K562 (cell line): ENCODE results near the gene QSOX2. TPM values are rescaled to one million over a fixed set of nuclear protein-coding genes. Genes with fewer than 3 reads are reported as not detected.

Experiments used
- ATF3 ChIP-seq, 2 experiments: fragments of 450-650 bp in 1 of 2; sonication (generic) in 1 of 2; formaldehyde crosslinking in 1 of 2; IDR thresholded peaks in 1 of 2; conservative IDR thresholded peaks in 1 of 2; 2 replicates each; pipeline versions ENCODE4 v1.6.1 to v1.8.1; 2016 to 2023; ENCODE audit warnings: mild to moderate bottlenecking in 2 of 2, moderate library complexity in 2 of 2, inconsistent platforms in 1 of 2, missing genetic modification reagents in 1 of 2
- DACH1 ChIP-seq: fragments of 450-650 bp; IDR thresholded peaks from 2 replicates; pipeline ENCODE4 v1.6.1; 2018; ENCODE audit not compliant: partially characterized antibody
- EP400 ChIP-seq: fragments of 450-650 bp; IDR thresholded peaks from 2 replicates; pipeline ENCODE4 v1.6.1; 2017; ENCODE audit warnings: antibody characterized with exemption, mild to moderate bottlenecking, moderate library complexity
- ERF ChIP-seq: fragments of 450-650 bp; formaldehyde crosslinking; IDR thresholded peaks from 2 replicates; pipeline ENCODE4 v1.4.0; 2020; ENCODE audit warnings: mild to moderate bottlenecking, mixed read lengths
- FOSL1 ChIP-seq: fragments of 200-800 bp; sonication (Bioruptor generic); conservative IDR thresholded peaks from 2 replicates; pipeline ENCODE4 v1.6.1; 2016; ENCODE audit warnings: missing genetic modification characterization, missing compliant biosample characterization
- GABPA ChIP-seq: fragments of 200-800 bp; sonication (Bioruptor generic); conservative IDR thresholded peaks from 2 replicates; pipeline ENCODE4 v1.6.1; 2016; ENCODE audit warnings: low read depth, missing genetic modification characterization, missing compliant biosample characterization
- NFIC ChIP-seq: fragments of 450-650 bp; IDR thresholded peaks from 2 replicates; pipeline ENCODE4 v1.6.1; 2017; ENCODE audit warnings: mild to moderate bottlenecking, inconsistent platforms
- NR2C2 ChIP-seq, 2 experiments: fragments of 200-800 bp in 1 of 2; sonication (Bioruptor generic) in 1 of 2; sonication (generic) in 1 of 2; formaldehyde crosslinking in 1 of 2; IDR thresholded peaks; 2 replicates each; pipeline versions ENCODE4 v1.6.1 to v1.8.0; 2016 to 2022; ENCODE audit warnings: mild to moderate bottlenecking in 1 of 2, missing compliant biosample characterization in 1 of 2, missing genetic modification characterization in 1 of 2, missing genetic modification reagents in 1 of 2
- NR4A1 ChIP-seq, 2 experiments: fragments of 250-450 bp in 1 of 2; fragments of 450-650 bp in 1 of 2; sonication (Bioruptor Pico) in 1 of 2; IDR thresholded peaks; 2 replicates each; pipeline versions ENCODE4 v1.4.0 to v1.6.1; 2016 to 2020; ENCODE audit warnings: mild to moderate bottlenecking in 2 of 2, missing compliant biosample characterization in 1 of 2, missing genetic modification characterization in 1 of 2, moderate library complexity in 1 of 2
- PHF8 ChIP-seq: fragments of 200-600 bp; sonication (generic); IDR thresholded peaks from 2 replicates; pipeline ENCODE4 v1.6.1; 2012; ENCODE audit warnings: mixed run types, mild to moderate bottlenecking, inconsistent platforms, low read length, moderate library complexity, borderline replicate concordance
- POLR2AphosphoS5 ChIP-seq: IDR thresholded peaks from 2 replicates; pipeline ENCODE4 v1.6.1; 2011; ENCODE audit warnings: mild to moderate bottlenecking, low read depth, low read length, moderate library complexity; ENCODE audit not compliant: control insufficient read depth, insufficient read depth
- SIN3A ChIP-seq, 2 experiments: fragments of 150-350 bp in 1 of 2; IDR thresholded peaks; 2 replicates each; pipeline ENCODE4 v1.6.1; 2011 to 2016; ENCODE audit warnings: borderline replicate concordance in 2 of 2, low read depth in 2 of 2, low read length in 2 of 2, mild to moderate bottlenecking in 2 of 2, moderate library complexity in 2 of 2; ENCODE audit not compliant: control insufficient read depth in 1 of 2
- SUPT5H ChIP-seq: fragments of 450-650 bp; IDR thresholded peaks from 2 replicates; pipeline ENCODE4 v1.6.1; 2016
- ZBTB49 ChIP-seq: sonication (generic); formaldehyde crosslinking; IDR thresholded peaks from 2 replicates; pipeline ENCODE4 v1.8.0; 2022; ENCODE audit warnings: missing genetic modification reagents, mild to moderate bottlenecking, borderline replicate concordance
- ZNF592 ChIP-seq: fragments of 450-650 bp; IDR thresholded peaks from 2 replicates; pipeline ENCODE4 v1.6.1; 2017; ENCODE audit warnings: antibody characterized with exemption, mild to moderate bottlenecking
- ZNF766 ChIP-seq: fragments of 200-800 bp; sonication (Bioruptor generic); conservative IDR thresholded peaks from 2 replicates; pipeline ENCODE4 v1.6.1; 2016; ENCODE audit warnings: missing genetic modification characterization, missing compliant biosample characterization
- polyA plus RNA-seq, 8 experiments: library from polyadenylated mRNA; depleted of rRNA in 4 of 8; stranded (reverse) in 5 of 8; unstranded in 3 of 8; fragments of >200 nt; fragmentation: Nextera tagmentation in 2 of 8; fragmentation: Illumina TruSeq in 1 of 8; extraction: Ambion mirVana in 2 of 8; extraction: Trizol in 1 of 8; gene quantifications; 2 replicates each; pipeline versions ENCODE4 v1.2.1 to v1.2.3, GENCODE V29; 2011 to 2014; ENCODE audit warnings: inconsistent platforms in 1 of 8, missing spikeins in 1 of 8
- total RNA-seq, 7 experiments: library from RNA; depleted of rRNA in 6 of 7; stranded (reverse); fragments of >200 nt in 6 of 7; fragmentation: Illumina TruSeq in 2 of 7; extraction: Trizol in 2 of 7; gene quantifications; 2 replicates each; pipeline versions ENCODE4 v1.2.1 to v1.2.3, GENCODE V29; 2011 to 2021; ENCODE audit warnings: low replicate concordance in 1 of 7

Gene QSOX2
- total and polyA plus RNA-seq, 9 of the 15 experiments (the other 6 are each of a cell fraction or from before 2014, with no cell fraction given) = 0.51 to 23.7 (median 12.7) TPM

DNA sequence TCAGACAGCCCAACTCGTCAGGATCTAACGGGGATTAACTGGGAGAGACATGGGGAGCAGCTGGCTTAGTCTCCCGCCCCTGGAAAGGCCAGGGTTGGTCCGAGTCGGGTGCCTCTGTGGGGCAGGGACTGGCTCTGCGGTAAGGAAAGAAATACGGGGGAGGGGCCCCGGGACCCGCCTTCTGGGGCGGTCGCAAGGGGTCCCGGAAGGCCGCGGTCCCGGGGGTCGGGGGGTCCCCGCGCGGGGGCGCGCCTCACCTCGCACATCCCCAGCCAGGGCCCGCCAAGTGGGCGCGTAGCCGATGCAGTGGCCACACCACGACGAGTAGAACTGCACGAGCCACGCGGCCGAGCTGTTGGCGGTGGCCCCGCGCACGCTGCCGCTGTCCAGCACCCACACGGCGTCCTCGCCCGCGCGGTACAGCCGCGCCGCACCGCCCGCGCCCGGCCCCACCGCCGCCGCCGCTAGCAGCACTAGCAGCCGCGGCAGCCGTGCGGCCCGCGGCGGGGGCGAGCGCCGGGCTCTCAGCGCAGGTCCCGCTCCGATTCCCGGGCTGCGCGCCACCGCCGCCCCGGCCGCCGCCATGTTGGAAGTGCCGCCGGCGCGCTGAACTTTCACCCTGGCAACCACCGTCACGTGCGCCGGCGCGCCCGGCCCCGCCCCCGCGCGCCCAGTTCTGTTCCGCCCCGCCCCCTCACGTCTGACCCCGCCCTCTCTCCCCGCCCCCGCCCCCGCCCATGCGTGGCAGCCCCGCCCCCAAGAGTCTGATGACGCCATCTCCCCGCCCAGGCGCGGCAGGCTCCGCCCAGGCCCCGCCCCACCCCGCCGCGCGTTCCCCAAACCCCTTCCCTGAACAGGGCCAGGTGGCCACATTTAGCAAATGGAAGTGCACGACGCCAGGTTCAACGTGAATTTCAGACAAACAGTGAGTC is at the start of gene QSOX2 (continued):
- TF ChIP-seq ZBTB49 (CRISPR knock-in tag) = 0 out of 2 replicates have a peak, but pooled peaks have one; percentile 31
- peak; percentile 69; the same call in 1 of the 2 replicates for TF ChIP-seq PHF8
- peak; percentile 92 for TF ChIP-seq NR2C2 (CRISPR knock-in tag; IDR thresholded peaks at IDR 0.05)
- peak; percentile 99 for TF ChIP-seq NR2C2 (tag; IDR thresholded peaks at IDR 0.05)
- TF ChIP-seq EP400 = peak; percentile 77; the same call in 1 of the 2 replicates
- 0 out of 2 replicates have a peak, but pooled peaks have one; percentile 12 for TF ChIP-seq GABPA (tag)
- no peak for TF ChIP-seq DACH1
- TF ChIP-seq FOSL1 = 0 out of 2 replicates have a peak, but pooled peaks have one; percentile 40
- peak; percentile 75; the same call in 1 of the 2 replicates for TF ChIP-seq ERF
- TF ChIP-seq NFIC = no peak; the same call in 1 of the 2 replicates
- TF ChIP-seq SUPT5H = no peak
- peak; percentile 87 for TF ChIP-seq ZNF766
- peak; percentile 52 for TF ChIP-seq ZNF592
- TF ChIP-seq NR4A1 (CRISPR knock-in tag; IDR thresholded peaks at IDR 0.05) = no peak
- peak; percentile 48; the same call in 1 of the 2 replicates for TF ChIP-seq NR4A1 (tag; IDR thresholded peaks at IDR 0.05)
- TF ChIP-seq POLR2AphosphoS5 = peak; percentile 24; the same call in 1 of the 2 replicates
- peak; percentile 76 to 98; a peak in 3 of 4 replicates for TF ChIP-seq SIN3A (IDR thresholded peaks at IDR 0.05; ENCODE audit: borderline replicate concordance in 2 of 2, control insufficient read depth in 1 of 2, low read depth in 2 of 2, low read length in 2 of 2)
- no peak for TF ChIP-seq ATF3 (IDR thresholded peaks at IDR 0.05)
- TF ChIP-seq ATF3 (CRISPR knock-in tag; conservative IDR thresholded peaks at IDR 0.05) = no peak
